ENCODE results near the gene SLX4.
A peak's percentile ranks its signal among the peaks of the same experiment; 100 is the strongest.

SLX4 gene

GRCh38 chr16:3583303-3584038, 27.9 kb downstream of the SLX4 start:
- DNase-seq (ENCODE audit: low read depth in 2 of 3, low spot score in 2 of 3) = no peak

GRCh38 chr16:3582276-3583165, 28.9 kb downstream of the SLX4 start:
- no peak for DNase-seq (ENCODE audit: low read depth in 2 of 3, low spot score in 2 of 3)

GRCh38 chr16:3581392-3581791, 30.0 kb downstream of the SLX4 start:
- DNase-seq (ENCODE audit: low read depth in 2 of 3, low spot score in 2 of 3) = no peak

- DNase-seq (ENCODE audit: low read depth in 2 of 3, low spot score in 2 of 3) = no peak
Observed at GRCh38 chr16:3580686-3581085, 30.7 kb downstream of the SLX4 start.

DNA sequence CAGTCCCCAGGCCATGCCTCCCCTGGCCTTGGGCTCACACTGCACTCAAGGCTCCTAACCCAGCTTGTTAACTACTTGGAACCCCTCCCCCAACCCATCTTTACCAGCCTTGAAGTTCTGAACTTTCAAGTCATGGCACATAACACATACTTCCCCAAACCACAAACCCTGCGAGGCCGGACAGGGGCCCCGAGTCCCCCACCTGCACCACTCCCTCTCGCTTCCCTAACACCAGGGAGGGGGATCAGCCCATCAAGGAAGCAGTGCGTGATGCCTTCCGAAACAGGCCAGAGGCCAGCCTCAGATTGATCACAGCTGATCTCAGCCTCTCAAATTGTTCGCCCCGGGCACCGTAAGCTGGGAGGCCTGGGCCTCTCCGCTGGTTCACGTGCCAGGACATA, 31.2 kb downstream of the SLX4 start:
- no peak for DNase-seq (ENCODE audit: low read depth in 2 of 3, low spot score in 2 of 3)

GRCh38 chr16:3579776-3580175, 31.6 kb downstream of the SLX4 start:
- DNase-seq (ENCODE audit: low read depth in 2 of 3, low spot score in 2 of 3) = no peak

- peak; percentile 38 to 60 (median 56) for DNase-seq (ENCODE audit: low read depth in 2 of 3, low spot score in 2 of 3)
Observed at GRCh38 chr16:3578610-3579551, 32.5 kb downstream of the SLX4 start.

- no peak for DNase-seq (ENCODE audit: low read depth in 2 of 3, low spot score in 2 of 3)
Observed at GRCh38 chr16:3578121-3578520, 33.3 kb downstream of the SLX4 start.

GRCh38 chr16:3577302-3577752, 34.1 kb downstream of the SLX4 start, which contains the start of gene NLRC3:
TSS of gene NLRC3 (minus strand) at chr16:3577403. CDS start at chr16:3565036, 12,367 bp downstream.
- no peak for DNase-seq (ENCODE audit: low read depth in 2 of 3, low spot score in 2 of 3)

- no peak for DNase-seq (ENCODE audit: low read depth in 2 of 3, low spot score in 2 of 3)
Observed at GRCh38 chr16:3576211-3576610, 35.2 kb downstream of the SLX4 start.

- DNase-seq (ENCODE audit: low read depth in 2 of 3, low spot score in 2 of 3) = no peak
Observed at GRCh38 chr16:3575491-3575890, 35.9 kb downstream of the SLX4 start.

DNA sequence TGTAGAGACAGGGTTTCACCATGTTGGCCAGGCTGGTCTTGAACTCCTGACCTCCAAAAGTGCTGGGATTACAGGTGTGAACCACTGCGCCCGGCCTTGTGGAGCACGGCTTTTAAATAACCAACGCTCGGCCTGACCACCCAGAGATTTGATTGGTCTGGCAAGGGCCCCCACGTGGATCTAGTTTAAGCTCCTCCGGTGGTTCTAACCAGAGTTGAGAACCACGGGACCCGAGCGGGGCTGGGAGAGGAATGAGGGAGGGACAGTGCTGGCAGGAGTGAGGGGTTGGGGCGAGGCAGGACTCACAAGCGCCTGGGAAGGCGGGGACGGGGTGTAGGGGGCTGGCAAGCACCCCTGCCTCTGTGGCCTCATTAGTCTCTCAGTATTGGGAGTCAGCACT, 37.2 kb downstream of the SLX4 start:
- no peak for DNase-seq (ENCODE audit: low read depth in 2 of 3, low spot score in 2 of 3)

DNA sequence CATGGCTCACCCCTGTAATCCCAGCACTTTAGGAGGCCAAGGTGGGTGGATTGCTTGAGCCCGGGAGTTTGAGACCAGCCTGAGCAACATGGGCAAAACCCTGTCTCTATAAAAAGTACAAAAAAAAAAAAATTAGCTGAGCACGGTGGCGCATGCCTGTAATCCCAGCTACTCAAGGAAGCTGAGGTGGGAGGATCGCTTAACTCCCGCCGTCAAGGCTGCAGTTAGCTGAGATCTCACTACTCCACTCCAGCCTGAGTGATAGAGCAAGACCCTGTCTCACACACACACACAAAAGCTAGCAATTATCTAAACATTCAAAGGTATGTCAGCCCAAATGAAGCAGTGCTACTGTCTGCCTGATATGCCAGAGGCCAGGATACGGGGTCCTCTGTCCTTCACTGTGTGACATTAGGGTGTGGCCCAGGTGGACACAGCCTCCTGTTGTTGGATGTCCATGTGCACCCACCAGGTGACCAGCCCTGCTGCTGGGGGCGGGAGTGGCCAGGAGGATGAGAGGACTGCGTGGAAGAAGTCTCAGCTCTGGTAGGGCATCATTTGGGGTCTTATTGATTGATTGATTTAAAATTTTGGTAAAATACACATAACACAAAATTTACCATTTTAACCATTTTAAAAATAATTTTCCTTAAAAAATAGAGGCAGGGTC, 38.1 kb downstream of the SLX4 start:
- no peak for DNase-seq (ENCODE audit: low read depth in 2 of 3, low spot score in 2 of 3)

DNA sequence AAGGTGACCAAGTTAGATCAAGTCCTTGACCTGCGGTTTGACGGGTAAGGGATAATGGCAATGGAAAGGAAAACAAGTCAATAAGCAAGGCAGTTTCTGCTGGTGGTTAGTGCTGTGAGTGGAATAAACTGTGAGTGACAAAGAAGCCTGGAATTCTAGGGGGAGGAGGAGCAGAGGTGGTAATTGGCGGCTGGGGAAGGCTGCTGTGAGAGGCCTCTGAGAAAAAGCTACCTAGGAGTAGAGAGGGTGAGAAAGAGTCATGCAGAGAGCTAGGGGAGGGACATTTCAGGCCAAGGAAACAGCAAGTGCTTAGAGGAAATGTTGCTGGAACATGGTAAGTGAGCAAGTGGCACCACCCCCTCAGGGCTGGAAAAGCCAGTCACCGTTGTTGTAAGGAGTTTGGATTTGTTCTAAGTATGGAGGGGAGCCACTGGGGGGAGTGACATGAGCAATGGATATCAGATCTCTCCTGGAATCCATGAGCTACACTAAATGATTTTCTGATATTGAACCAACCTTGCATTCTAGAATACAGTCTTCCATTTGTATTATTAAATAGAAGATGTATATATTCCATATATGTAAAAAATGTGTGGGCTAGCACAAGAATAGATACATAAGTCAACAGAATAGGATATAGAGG, 40.9 kb downstream of the SLX4 start:
- no peak for DNase-seq (ENCODE audit: low read depth in 2 of 3, low spot score in 2 of 3)

- DNase-seq (ENCODE audit: low read depth in 2 of 3, low spot score in 2 of 3) = no peak
Observed at GRCh38 chr16:3569851-3570250, 41.6 kb downstream of the SLX4 start.

- DNase-seq (ENCODE audit: low read depth in 2 of 3, low spot score in 2 of 3) = no peak
Observed at GRCh38 chr16:3566990-3567389, 44.4 kb downstream of the SLX4 start.

DNA sequence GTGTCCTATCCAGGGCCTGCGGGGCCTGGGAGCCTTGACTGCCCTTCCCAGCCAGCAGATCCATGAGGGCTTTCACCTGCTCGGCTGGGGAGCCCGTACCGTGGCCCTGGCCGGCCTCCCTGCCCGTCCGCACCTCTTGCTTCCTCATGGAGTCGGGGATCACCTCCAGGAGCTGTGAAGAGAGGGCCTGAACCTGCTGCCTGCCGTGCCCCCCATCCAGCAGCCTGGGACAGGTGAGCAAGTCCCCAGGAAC, 46.6 kb downstream of the SLX4 start:
- no peak for DNase-seq (ENCODE audit: low read depth in 2 of 3, low spot score in 2 of 3)

DNA sequence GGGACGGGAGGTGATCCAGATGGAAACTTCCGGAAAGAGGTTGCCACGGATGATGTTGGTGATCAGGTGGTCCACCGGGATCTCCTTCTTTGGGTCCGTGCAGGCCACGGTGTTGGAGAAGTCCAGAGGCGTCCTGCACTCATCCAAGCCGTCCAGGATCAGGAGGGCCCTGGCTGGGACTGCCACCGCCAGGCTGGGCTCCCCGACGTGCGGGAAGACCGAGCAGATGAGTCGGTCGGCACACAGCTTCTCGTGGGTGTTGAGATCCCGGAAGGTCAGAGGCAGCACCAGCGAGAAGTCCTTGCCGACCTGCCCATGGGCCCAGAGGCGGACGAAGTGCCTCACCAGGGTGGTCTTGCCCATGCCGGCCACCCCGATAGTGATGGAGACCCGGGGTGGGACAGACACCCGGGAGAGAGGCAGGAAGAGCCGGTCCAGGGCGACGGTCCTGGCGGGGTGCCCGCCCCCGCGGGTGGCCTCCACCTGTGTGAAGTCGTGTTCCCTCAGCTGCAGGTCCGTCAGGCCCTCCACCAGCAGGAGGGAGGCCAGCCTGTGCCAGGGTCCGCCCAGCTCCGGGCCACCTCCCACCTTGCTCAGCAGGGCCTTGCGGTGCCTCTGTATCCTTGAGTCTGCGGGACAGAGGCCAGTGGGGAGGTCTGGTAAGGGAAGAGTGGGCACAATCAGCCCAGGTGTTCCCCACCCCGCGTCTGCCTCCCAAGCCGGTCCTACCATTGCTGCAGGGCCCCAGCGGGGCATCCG, 47.1 kb downstream of the SLX4 start:
- no peak for DNase-seq (ENCODE audit: low read depth in 2 of 3, low spot score in 2 of 3)

DNA sequence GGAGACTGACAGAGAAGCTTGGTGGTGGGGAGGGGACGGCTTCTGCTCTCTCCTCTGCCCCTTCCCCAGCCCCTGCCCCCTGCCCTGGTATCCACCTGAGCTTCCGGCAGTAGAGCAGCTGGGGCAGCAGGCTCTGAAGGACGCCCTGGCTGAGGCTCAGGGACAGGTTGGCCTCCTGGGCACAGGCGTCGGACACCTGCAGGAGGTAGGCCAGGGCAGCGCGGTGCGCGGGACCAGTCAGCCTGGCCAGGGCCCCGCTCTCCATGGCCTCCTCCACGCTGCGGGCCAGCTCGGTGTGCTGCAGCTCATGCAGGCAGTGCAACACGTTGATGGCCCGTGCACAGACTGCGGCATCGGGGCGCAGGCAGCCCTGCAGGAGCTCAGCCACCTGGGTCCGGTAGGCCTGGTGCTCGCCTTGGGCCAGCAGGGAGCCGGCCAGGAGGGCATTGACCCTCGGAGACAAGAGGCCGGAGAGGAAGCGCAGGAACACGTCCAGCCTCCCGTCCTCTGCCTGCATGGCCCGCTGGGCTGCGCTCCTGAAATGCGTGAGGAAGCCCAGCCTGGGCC, 48.4 kb downstream of the SLX4 start:
- DNase-seq (ENCODE audit: low read depth in 2 of 3, low spot score in 2 of 3) = no peak
